Islet of Langerhans (tissue), 1 donor: ENCODE results near the gene TERB1.

ENCODE experiments used
- FAIRE-seq: peaks from one replicate; lab custom pipeline; 2011; peaks lifted over from hg19 to GRCh38; lab: Jason Lieb, UNC

TERB1 gene, protein sequence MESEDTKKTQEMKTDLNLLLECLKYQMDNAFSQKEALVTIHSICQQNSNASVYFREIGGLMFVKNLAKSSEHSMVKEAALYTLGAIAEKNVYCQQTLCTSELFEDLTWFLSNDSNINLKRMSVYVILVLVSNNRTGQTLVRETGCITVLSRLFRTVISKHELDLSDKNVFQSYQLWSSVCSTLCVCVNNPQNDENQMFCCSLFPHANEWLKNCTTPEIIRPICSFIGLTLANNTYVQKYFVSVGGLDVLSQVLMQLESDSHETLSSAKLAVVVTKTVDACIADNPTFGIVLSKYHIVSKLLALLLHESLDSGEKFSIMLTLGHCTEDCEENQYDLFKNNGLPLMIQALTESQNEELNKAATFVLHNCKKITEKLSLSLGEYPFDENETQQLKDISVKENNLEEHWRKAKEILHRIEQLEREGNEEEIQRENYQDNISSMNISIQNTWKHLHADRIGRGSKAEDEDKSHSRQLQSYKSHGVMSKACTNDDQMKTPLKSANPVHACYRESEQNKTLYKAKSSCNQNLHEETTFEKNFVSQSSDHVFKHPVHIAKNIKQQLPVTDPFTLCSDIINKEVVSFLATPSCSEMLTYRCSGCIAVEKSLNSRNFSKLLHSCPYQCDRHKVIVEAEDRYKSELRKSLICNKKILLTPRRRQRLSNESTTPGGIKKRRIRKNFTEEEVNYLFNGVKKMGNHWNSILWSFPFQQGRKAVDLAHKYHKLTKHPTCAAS

DNA sequence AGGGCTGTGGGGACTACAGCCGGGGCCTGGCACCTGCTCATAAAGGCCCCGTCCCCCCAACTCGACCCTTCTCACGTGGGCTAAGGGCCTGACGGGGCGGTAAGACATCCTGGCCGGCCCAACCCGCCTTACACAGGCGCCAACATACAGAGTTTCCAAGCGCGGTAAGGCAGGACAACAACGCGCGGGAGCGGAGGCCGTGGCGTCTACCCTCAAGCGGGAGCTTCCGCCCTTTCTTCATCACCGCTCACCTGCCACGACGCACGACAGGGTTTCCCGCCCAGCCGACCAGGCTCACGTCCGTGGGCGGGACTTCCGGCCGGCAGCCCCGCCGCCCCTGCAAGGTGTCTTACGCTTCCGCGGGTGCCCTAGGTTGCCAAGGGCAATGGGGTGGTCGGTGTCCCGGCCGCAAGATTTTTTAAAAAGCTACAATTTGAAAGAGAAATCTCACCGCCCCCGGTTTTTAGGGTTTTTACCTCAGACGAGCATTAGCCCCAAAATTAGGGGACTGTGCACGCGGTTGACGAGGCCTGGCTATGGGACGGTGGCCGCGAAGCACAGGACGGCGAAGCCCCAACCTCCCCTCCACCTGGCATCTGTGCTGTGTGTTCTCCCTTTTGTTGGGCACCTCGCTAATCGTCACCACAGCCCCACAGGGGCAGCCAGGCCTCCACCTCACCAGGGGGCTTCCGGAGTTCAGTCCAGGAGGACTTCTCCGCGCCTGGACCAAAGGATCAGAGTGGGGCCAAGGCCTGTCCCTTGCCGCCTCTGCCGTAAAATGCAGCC lies at the start of gene TERB1:
TERB1 (minus strand) TSS at position 265 of the 786 bp plus-strand sequence. CDS start 4,786 bp downstream, outside the sequence.
- no peak for FAIRE-seq

DNA sequence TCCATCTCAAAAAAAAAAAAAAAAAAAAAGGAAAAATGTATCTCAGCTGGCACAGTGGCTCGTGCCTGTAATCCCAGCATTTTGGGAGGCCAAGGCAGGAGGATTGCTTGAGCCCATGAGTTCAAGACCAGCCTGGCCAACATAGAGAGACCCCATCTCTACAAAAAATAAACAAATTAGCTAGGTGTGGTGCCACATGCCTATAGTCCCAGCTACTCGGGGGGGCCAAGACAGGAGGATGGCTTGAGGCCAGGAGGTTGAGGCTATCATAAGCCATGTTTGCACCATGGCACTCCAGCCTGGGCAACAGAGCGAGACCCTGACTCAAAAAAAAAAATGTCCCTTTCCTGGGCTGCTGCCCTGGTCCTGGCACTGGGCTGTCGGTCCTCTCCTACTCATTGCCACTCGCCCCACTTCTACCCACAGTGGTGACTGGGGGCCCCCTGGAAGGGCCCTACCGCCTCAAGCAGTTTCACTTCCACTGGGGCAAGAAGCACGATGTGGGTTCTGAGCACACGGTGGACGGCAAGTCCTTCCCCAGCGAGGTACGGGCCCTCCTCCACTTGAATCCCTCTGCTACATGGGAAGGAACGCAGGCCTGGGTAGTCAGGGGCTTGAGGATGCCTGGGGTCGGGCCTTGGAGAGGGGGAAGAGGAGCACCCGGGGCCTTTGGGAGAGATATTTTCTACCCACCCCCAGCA lies 48.9 kb upstream of the TERB1 start:
- no peak for FAIRE-seq

DNA sequence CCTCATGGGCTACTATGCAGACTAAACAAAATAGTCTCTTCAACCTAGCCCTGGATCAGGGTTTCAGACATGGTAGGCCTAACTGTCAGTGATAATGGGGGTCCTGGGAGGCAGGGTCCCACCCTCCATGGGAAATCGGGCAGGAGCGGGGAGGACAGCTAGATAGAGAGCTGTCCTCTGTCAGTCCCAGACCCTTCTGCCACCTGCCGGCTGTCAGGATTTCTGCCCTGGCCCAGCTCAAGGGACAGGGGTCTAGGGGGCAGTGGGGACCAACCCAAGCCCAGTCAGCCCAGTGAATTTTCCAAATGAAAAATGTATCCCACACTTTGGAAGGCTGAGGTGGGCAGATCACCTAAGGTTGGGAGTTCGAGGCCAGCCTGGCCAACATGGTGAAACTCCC lies 48.2 kb upstream of the TERB1 start:
- FAIRE-seq, result no peak

DNA sequence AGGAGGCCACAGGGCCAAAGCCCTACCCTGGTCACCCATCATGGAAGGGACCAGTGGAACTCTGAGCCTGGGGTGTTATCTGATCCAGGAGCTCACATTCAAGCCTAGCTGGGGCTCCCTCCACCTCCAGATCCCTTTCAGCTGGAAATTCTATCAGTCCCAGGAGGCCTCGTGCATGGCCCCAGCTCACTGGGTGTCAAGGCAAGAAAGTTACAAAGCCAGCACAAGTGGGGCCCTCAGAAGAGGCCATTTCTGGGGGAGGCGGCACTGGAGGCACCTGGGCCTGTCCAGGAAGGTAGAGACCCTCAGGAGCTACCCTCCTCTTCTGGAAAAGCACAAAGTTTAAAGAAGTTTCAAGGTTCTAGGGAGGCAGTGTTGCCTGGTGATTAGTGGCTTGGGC lies 47.6 kb upstream of the TERB1 start:
- no peak for FAIRE-seq

DNA sequence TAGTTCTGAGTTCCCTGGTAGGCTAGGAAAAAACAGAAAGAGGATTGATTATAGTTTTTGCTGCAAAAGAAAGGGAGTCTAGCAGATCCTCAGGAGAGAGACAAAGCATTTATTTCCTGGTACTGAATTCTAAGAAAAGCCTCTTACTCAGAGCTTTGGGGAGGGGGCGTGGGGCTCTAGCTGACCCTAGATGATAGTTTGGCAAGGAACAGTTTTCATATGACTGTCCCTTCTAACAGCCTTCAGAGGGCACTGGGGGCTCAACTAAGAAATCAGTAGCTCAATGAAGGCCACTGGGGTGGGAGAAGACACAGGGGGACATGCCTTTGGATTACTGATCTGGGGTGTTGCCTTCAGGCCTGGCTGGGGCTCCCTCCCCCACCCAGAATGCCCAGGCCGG lies 46.8 kb upstream of the TERB1 start:
- FAIRE-seq, result no peak

DNA sequence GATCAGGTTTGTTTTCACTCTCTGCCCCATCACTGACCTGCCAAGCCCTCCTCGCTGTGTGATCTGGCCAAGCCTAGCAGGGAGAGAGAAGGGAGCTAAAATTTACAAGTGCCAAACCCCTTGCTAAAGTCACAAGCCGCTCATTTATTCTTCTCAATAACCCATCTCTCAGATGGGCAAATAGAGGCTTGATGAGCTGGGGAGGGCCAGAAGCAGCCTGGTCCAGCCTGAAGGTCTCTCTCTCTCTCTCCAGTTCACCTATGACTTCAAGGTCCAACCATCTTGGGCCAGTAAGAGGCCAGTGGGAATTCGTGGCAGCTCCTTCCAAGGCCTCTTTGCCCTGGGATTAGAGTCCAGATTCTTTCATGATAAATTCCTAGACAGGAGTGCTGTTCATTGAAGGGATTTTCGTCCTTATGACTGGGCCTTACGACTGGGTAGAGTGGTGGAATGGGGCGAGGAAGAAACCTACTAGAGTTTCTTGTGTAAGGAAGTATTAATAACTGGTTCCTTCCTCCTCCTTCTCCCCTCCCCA lies 46.2 kb upstream of the TERB1 start:
- FAIRE-seq, result no peak

DNA sequence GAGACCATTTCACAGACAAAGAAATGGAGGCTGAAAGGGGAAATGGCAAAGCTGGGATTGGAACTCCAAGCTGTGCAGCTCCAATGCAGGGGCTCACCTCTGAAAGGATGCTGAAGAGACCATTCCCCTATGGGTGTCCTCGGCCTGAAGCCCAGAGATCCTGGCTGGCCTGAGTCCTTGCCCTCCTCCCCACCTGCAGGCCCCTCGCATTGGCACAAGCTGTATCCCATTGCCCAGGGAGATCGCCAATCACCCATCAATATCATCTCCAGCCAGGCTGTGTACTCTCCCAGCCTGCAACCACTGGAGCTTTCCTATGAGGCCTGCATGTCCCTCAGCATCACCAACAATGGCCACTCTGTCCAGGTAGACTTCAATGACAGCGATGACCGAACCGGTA lies 45.4 kb upstream of the TERB1 start:
- FAIRE-seq, result no peak

DNA sequence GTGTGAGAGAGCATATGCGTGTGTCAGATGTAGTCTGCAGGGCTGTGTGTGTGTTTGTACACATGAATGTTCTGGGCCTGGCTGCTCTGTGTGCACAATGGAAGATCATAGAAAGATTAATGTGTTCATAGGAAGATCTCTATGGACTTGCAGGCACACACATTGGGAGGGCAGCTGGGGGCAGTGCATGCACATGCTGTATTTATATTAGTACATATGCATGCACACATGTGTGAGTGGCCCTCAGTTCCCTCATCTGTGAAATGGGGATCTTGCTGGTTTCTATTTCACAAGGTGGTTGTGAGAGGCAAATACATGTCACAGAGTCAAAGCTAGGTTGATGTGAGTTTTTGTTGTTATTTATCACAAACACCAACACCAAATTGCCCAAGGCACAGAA lies 44.9 kb upstream of the TERB1 start:
- no peak for FAIRE-seq

DNA sequence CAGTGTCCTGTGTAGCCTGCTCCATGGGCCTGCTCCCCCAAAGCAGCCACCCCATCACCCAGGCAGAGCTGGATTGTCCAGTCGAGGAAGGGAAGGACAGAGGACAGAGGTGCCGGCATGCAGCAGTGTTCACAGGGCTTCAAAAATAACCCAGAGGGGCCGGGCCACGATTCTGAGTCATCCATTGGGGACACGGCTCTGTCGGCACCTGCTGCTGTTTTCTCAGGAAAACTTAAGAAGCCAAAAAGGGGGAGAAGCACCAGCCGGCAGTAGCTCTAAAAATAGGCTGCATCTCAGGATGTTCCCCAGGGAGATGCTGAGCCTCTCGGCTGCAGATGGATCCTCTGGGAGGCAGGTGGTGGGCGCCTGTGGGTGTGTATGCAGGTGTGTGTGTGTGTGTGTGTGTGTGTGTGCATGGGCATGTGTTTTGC lies 44.4 kb upstream of the TERB1 start:
- FAIRE-seq, result no peak

DNA sequence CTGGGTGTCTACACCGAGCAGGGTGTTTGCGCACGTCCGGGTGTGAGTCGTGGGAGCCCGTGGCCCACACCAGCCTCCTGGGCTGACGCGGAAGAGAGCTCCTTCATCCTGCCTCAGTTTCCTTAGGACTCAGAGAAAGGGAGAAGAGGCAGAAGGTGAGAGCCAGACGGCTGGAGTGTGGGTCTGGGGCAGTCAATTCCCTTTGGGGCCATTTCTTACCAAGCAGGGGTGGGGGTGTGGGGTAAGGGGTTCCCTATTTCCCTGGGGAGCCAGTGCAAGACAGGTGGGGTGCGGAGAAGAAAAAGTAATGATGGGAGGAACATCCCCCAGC lies 43.7 kb upstream of the TERB1 start:
- no peak for FAIRE-seq

DNA sequence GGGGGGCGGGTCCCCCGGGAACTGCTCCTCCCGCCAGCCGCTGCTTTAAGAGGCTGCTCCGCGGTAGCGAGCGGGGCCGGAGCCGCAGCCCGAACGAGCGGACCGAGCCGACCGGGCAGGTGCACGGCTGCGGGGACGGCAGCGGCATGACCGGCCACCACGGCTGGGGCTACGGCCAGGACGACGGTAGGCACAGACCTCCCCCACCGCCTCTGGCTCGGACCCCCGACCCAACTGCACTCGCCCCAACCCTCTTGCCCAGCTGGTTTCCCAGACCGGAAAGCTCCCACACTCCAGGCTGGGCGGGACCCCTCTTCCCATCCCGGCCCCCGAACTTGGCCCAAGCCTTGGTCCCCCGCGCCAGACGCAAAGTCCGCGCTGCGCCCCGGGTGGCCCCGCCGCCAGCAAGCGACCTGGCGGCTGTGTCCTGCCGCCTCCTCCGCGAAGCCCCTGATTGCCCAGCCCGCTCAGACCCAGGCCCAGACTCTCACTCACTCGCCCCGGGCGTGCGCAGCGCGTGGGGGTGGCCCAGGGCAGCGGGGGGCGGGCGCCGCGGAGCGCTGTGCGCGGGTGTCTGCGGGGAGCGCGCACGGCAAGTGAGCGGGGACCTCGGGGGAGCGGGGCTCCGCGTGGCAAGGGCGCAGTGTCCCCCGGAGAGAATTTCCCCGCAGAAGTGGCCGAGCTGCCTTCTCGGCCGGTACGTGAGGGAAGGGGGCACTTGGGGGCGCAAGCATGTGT lies 43.1 kb upstream of the TERB1 start, which contains the start of gene CA7:
CA7 (plus strand) TSS at position 73 of the 738 bp plus-strand sequence; CDS start at position 147, 74 bp downstream.
- no peak for FAIRE-seq

DNA sequence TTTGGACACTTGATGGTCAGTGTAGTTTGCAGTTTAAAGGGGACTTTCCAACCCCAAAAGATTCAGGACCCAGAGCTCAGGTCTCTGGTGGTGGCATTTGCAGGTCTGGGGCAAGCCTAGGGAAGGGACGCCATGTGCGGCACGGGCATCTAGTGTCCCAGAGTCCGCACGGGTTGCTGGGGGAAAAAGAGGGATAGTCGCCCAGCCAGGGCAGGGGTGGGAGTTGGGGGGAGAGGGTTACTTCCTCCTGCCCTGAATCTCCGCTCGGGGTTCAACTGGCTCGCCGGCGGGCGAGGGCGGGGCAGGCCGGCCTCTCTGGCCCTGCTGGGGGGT lies 42.6 kb upstream of the TERB1 start:
- FAIRE-seq, result no peak

DNA sequence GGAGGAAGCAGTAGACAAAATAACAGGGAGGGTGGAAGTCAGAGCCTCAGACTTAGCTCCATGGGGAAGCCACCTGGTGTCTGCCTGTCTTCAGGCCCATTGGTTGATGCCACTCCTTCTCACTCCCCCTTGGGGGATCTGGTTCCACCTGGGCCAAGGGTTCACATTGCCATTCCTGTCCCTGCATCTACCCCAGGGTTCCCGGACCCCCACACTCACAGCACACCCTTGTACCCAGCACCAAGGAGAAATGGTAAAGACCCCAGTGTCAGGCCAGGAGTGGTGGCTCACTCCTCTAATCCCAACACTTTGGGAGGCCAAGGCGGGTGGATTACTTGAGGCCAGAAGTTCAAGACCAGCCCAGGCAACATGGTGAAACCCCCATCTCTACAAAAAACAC lies 41.8 kb upstream of the TERB1 start:
- no peak for FAIRE-seq

DNA sequence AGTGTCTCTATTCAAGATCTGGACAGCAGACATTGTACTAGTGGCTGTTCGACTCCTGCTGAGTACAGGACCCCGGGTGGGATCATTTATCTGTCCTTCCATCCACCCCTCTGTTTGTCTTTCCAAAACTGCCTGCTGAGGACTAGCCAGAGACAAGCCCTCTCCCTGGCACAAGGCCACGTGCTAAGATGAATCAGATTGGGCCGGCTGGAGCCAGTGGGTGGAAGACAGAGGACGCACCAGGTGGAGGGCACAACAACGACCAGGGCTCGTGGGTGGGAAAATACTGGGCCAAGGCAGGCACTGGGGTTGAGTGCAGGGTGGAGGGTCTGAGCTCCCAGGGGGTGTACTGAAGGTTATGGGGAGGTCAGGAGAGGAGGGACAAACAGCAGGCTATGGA lies 41.4 kb upstream of the TERB1 start:
- no peak for FAIRE-seq

DNA sequence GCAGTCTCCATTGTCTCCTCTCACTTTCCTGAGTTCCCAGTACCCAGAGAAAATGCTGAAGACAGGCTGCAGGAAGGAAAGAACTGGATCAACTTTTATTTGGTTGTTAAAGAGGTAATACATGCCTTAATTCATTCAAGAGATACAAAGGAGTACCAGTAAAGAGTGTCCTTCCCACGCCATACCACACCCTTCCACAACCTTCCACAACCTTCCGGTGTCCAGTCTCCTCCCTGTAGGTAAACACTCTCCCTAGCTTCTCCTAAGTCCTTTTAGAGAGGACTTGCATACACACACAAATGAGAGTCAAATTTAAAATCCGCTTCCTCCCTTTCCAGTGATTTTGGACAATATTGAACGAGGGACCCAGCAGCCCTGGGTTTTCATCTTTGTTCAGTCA lies 40.0 kb upstream of the TERB1 start:
- FAIRE-seq, result no peak

DNA sequence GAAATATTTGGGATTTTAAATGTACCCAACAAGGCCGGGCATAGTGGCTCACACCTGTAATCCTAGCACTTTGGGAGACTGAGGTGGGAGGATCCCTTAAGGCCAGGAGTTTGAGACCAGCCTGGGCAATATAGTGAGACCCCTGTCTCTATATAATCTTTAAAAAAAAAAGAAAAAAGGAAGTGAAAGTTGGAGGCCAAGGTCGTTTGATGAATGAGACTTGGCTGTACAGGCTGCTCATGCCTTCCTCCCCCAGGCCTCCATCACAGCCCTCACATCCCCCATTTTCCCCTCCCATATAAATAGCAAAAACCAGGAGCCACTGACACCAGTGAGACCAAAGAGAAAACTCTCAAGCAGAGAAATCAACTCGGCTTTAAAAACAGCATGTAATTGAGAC lies 39.5 kb upstream of the TERB1 start:
- FAIRE-seq, result no peak

DNA sequence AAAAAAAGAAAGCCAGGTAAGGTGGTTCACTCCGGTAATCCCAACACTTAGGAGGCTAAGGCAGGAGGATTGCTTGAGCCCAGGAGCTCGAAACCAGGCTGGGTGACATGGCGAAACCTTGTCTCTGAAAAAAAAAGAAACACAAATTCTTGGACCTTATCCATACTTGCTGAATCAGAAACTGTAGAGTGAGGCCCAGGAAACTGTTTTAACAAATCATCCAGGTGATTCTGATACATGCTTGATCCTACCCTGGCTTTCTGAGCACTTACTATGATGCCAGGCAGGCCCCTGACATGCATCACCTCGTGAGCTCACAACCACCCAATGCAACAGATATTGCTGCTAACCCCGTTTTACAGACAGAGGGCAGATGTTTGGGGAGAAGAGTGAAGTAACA lies 33.4 kb upstream of the TERB1 start:
- FAIRE-seq, result no peak

DNA sequence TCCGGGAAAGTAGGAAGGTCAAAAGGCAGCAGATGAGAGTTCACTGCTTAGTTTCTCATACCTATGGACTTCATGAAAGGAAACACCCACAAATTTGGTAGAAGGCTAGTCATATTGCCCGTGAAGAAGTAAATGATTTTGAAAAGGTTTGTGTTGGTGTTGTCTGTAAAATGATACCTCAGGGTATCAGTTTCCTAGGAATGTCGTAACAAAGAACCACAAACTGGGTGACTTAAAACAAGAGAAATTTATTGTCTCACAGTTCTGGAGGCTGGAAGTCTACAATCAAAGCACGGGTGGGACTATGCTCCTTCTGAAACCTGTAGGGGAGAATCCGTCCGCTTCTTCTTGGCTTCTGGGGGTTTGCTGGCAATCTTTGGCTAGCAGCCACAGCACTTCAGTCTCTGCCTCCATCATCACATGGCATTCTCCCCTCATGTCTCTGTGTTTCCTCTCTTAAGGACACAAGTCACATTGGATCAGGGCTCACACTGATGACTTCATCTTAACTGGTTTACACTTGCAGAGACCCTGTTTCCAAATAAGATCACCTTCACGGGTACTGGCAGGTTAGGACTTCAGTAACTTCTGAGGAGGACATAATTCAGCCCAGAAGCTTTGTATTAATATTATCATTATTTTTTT lies 31.4 kb upstream of the TERB1 start:
- no peak for FAIRE-seq

DNA sequence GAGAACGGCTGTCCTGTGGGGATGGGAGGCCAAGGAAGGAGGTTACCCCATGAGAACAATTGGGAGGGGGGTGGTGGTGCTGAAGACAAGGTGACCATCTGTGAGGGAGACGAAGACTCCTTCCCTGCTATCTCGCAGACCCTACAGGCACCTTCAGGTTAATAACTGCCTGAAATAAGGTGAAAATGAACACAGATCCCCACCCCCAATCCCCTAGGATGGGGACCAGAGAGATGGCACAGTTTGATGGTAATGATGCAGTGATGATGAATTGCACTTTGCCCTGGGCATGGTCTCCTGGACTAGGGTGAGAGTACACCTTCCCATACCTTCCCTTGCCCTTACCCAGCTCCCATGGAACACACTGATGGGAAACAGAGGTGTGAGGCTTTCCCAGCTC lies 30.8 kb upstream of the TERB1 start:
- FAIRE-seq, result no peak

DNA sequence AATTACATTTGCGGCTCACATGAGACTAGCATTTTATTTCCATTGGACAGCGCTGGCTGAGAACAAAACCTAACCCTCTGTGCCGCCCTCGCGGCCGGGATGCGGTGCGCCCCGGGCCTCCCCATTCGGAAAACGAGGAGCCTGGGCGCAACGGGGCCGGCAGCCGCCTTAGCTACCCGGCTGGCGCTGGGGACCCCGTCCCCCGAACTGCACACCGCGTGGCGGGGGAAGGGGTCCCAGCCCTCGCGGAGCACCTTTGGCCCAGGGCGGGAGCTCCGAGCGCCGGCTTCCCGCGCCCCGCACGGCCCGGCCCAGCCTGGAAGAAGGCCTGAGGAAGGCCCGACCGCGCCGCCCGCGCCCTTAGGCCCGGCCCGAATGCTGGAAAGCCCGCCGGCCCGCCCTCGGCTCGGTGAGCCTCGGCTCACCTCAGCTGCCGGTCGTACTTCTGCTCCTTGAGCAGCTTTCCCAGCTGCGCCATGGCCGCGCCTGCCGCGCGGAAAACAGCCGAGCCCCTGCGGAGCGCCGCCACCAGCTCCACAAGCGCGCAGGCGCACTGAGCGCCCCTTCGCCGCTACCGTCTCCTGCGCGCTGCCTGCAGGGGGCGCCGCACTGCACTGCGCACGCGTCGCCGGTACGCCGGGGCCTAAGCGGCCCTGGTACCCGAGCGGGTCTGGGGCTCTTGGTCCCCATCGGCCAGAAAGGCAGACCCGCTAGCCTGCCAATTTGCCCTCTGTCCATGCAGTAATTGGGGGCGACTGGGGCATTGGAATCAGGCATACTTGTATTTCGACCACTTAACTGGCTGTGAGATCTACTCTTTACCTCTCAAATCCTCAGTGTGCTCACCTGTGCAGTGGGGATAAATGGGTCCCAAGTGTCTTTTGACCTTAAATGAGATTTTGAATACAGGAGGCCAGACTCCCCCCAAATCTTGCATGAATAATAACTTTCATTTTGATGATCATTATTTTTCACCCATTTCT lies 29.3 kb upstream of the TERB1 start, which contains the start of gene NAE1:
NAE1 (minus strand) TSS at position 555 of the 983 bp plus-strand sequence; CDS start at position 478, 77 bp downstream.
- FAIRE-seq, result no peak
